H1 (cell line): ENCODE data around the gene TEKT5. TPM values are rescaled to one million over a fixed set of nuclear protein-coding genes. Genes with fewer than 3 reads are reported as not detected.

Experiments used
- BACH1 ChIP-seq: IDR thresholded peaks from 2 replicates; pipeline ENCODE4 v1.6.1; 2012; ENCODE audit warnings: low read length, improper control_type of control experiment
- CTBP2 ChIP-seq: IDR thresholded peaks from 2 replicates; pipeline ENCODE4 v1.7.0; 2011; ENCODE audit warnings: borderline replicate concordance, mild to moderate bottlenecking, moderate library complexity, mixed read lengths, low read length; ENCODE audit not compliant: insufficient read depth, insufficient read length
- HDAC6 ChIP-seq: IDR thresholded peaks from one replicate; pipeline ENCODE4 v1.7.1; 2012; ENCODE audit warnings: low read depth, mild to moderate bottlenecking, inconsistent platforms, low read length, moderate library complexity
- JUND ChIP-seq: IDR thresholded peaks from 2 replicates; pipeline ENCODE4 v1.6.1; 2011; ENCODE audit warnings: mild to moderate bottlenecking, improper control_type of control experiment, low read length
- POLR2AphosphoS5 ChIP-seq: IDR thresholded peaks from 2 replicates; pipeline ENCODE4 v1.6.1; 2011; ENCODE audit warnings: low read depth, low read length
- RBBP5 ChIP-seq: IDR thresholded peaks from 2 replicates; pipeline ENCODE4 v1.7.1; 2012; ENCODE audit warnings: low read depth, mild to moderate bottlenecking, inconsistent platforms, low read length, moderate library complexity, borderline replicate concordance
- SRF ChIP-seq: IDR thresholded peaks from 2 replicates; pipeline ENCODE4 v1.6.1; 2011; ENCODE audit warnings: mild to moderate bottlenecking, low read depth, low read length, moderate library complexity
- TEAD4 ChIP-seq: IDR thresholded peaks from 2 replicates; pipeline ENCODE4 v1.6.1; 2012; ENCODE audit warnings: low read depth, low read length, inconsistent platforms, mixed read lengths
- ZNF274 ChIP-seq: IDR thresholded peaks from 2 replicates; pipeline ENCODE4 v1.7.0; 2012; ENCODE audit warnings: low read length, borderline replicate concordance; ENCODE audit errors: extremely low read depth
- polyA plus RNA-seq, 7 experiments: library from polyadenylated mRNA; depleted of rRNA in 3 of 7; stranded (reverse) in 5 of 7; unstranded in 2 of 7; fragments of >200 nt in 5 of 7; fragments of 200-250 nt in 2 of 7; gene quantifications; 1 replicate in 5 of 7; 2 replicates in 1 of 7; 4 replicates in 1 of 7; pipeline versions ENCODE4 v1.2.1 to v1.2.3, GENCODE V29; 2011 to 2013; ENCODE audit warnings: missing spikeins in 2 of 7, mixed read lengths in 2 of 7
- total RNA-seq: library from RNA; stranded (reverse); fragmentation: NEBNext Ultra II Directional; extraction: Animal tissue kit (Norgen Biotek cat#: 25700); gene quantifications from 2 replicates; pipeline ENCODE4 v1.2.1, GENCODE V29; 2021

Gene TEKT5
- total and polyA plus RNA-seq, 2 of the 8 experiments (the other 6 are each of a cell fraction or from before 2014, with no cell fraction given): 0.95 TPM; not detected in 1

DNA sequence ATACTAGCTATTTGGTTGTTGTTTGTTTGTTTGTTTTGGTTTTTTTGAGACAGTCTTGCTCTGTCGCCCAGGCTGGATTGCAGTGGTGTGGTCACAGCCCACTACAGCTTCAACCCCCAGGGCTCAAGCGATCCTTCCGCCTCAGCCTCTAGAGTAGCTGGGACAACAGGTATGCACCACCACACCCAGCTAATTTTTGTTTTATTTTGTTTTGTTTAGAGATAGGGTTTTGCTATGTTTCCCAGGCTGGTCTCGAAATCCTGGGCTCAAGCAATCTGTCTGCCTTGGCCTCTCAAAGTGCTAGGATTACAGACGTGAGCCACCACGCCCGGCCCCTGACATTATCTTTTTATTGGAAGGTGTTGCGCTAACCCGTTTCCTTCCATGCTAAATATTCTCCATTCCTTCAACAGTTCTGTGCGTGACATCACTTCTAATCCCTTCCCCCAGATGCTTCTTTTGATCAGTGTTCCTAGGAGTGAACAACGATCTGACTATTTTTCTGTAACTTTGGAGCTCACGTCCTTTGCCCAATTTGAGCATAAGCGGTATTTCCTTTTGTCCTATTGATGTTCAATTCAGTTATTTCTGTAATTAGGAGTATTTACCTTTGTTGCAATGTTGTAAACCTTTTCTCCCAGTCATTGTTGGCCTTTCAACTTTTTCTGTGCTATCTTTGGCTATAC lies 84.1 kb downstream of the TEKT5 start (continued):
- TF ChIP-seq HDAC6 (no peak), CTBP2 (no peak), SRF (no peak), POLR2AphosphoS5 (no peak), RBBP5 (no peak), TEAD4 (no peak), JUND (no peak), ZNF274 (no peak), BACH1 (no peak)
